GM19372 (cell line): Measurements from ENCODE around the gene TICAM1.

ENCODE experiments used
- ATAC-seq: cut with Tn5 transposase; IDR thresholded peaks from one replicate; pipeline ENCODE4 v1.9.1; 2021; ENCODE audit warnings: mild to moderate bottlenecking, low read depth, moderate library complexity; ENCODE audit not compliant: unreplicated experiment

The TICAM1 gene

DNA sequence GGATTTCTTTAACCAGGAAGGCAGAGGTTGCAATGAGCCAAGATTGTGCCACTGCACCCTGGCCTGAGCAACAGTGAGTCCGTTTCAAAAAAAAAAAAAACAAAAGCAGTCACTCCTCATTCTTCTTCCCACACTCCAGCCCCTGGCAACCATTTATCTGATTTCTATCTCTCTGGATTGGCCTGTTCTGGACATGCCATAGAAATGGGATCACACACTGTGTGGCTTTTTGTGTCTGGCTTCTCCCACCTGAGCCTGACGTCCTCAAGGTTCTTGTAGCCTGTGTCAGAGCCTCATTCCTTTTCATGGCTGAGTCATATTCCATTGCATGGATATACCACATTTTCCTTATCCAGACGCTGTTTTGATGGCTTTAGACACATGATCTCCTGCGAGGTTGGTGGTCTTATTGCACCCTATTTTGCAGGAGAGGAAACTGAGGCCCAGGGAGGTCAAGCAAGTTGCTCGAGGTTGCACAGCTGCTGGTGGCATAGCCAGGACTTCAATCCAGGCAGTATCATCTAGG, 55.8 kb downstream of the TICAM1 start:
- no peak for ATAC-seq

DNA sequence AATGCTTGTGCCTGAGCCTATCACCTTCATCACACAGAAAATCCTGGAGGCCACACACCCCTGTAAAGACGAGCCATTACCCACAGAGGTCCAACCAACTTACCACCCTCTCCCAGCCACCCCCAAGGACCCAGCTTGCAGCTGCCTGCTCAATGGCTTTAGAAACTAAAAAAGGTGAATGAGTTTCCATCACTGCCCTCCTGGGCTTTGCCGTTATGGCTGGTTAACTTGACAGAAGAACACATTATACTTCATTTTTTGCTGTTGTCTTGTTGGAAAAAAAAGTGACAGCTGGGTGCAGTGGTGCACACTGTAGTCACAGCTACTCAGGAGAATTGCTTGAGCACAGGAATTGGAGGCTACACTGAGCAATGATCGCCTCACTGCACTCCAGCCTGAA, 57.4 kb downstream of the TICAM1 start:
- ATAC-seq = no peak

GRCh38 chr19:4773047-4773640, 58.4 kb downstream of the TICAM1 start:
- ATAC-seq = no peak

DNA sequence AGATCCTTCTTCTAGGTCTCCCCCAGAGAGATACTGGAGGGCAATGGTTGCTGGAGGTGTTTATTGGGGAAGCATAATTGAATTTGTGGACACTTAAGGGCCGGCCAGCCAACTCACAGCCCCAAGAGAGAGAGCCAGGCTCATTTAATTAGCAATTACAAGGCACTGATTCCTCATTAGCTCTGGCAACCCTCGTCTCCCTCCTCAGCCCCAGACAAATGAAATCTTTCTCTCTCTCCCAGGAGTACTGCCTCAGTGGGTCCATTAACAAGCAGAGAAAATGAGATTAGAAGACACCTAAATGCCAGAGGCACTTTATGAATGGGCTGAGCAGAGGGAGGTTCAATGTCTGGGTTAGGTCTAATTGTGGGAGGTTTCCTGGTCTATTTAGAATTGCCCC, 58.9 kb downstream of the TICAM1 start:
- ATAC-seq = no peak

DNA sequence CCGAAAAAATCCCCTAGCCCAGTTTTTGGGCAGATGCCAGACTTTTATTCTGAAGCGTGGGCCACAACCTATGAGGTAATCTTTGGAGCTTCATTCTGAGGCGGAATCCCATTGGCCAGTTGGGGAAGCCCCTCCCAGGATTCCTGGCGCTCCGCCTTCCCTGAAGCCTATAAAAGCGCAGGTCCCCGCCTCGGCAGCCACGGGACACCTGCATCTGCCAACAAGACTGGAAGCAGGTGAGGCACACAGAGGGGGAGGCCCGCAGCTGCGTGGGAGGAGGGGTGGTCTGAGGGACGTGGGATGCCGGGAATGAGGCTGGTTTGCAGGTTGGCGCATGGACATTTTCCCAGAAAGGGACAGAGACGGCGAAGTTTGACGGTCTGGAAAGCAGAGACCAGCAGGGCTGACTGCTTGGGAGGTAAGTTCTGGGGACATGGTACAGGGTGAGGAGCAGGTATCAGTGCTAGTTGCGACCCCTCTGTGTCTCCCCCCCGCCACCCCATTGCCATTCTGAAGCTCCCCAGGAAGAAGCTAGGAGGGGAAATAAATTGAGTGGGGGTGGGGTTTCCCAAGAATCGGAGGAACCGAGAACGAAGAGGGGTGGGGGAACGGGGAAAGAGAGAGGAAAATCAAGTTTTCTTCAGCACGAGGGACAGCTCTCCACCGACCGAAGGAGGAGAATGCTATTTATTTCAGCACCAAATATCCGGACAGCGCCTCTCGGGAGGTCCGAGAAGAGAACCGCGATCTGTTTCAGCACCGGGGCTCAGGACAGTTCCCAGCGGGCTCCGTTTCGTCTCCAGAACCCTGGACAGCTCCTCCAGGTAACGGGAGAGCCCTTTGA, 62.4 kb downstream of the TICAM1 start:
- no peak for ATAC-seq
